ENCODE measurements around the gene VWA8. TPM values are rescaled to one million over a fixed set of nuclear protein-coding genes. Genes with fewer than 3 reads are reported as not detected.

Gene VWA8
- polyA plus RNA-seq, 1 donor (not counting 4 experiments of a cell fraction or from before 2014, with no cell fraction given): 17.8 TPM

- Histone ChIP-seq H3K9me3 (ENCODE audit: control insufficient read depth, low read depth, low read length) (no peaks in the 10 kb centered on the region), H3K27ac (ENCODE audit: control insufficient read depth, insufficient read depth, low read length) (no peak overlapping the region), H3K4me2 (ENCODE audit: control insufficient read depth, extremely low read depth, insufficient read depth, low read depth, low read length) (no peak overlapping the region), H4K20me1 (ENCODE audit: control insufficient read depth, extremely low read depth, insufficient read depth, low read length) (no peaks in the 10 kb centered on the region), H3K4me1 (ENCODE audit: control insufficient read depth, extremely low read depth, insufficient read depth, low read length) (peaks cover 17% of the 10 kb centered on the region), H3K79me2 (ENCODE audit: control insufficient read depth, insufficient read depth, low read length) (no peaks in the 10 kb centered on the region), H3K4me3 (ENCODE audit: control insufficient read depth in 2 of 3, extremely low read depth in 1 of 3, insufficient read depth in 2 of 3, low read depth in 1 of 3, low read length in 3 of 3) (no peak overlapping the region), H3K9ac (ENCODE audit: control insufficient read depth, extremely low read depth, insufficient read depth, low read length) (no peak overlapping the region), H2AFZ (ENCODE audit: control insufficient read depth, low read length) (no peak overlapping the region), H3K9me1 (ENCODE audit: control insufficient read depth, extremely low read depth, insufficient read depth, low read length) (no peaks in the 10 kb centered on the region), H3K27me3 (ENCODE audit: control insufficient read depth, extremely low read depth, insufficient read depth, low read length) (no peaks in the 10 kb centered on the region), H3K36me3 (ENCODE audit: control insufficient read depth in 2 of 2, extremely low read depth in 1 of 2, insufficient read depth in 2 of 2, low read length in 2 of 2) (no peaks in the 10 kb centered on the region)
- no peak for TF ChIP-seq EZH2 (IDR thresholded peaks at IDR 0.05; ENCODE audit: low read length)
- TF ChIP-seq CTCF (optimal IDR thresholded peaks at IDR 0.05 in 1 of 3, IDR thresholded peaks at IDR 0.05 in 1 of 3, conservative IDR thresholded peaks at IDR 0.05 in 1 of 3; ENCODE audit: extremely low read depth in 1 of 3, insufficient read depth in 2 of 3, low read length in 3 of 3): no peak
- FAIRE-seq (no peak), DNase-seq (ENCODE audit: low read depth, low spot score) (no peak)
- dilution Hi-C loops (cut with MboI; ENCODE audit: extremely low pct_ligation_motif_present, low sequenced_read_pairs): no loop called here
Observed at GRCh38 chr13:41970022-41970421, 9.1 kb upstream of the VWA8 start.

- TF ChIP-seq CTCF (optimal IDR thresholded peaks at IDR 0.05 in 1 of 3, IDR thresholded peaks at IDR 0.05 in 1 of 3, conservative IDR thresholded peaks at IDR 0.05 in 1 of 3; ENCODE audit: extremely low read depth in 1 of 3, insufficient read depth in 2 of 3, low read length in 3 of 3) (no peak), EZH2 (IDR thresholded peaks at IDR 0.05; ENCODE audit: low read length) (no peak)
- Histone ChIP-seq H3K36me3 (ENCODE audit: control insufficient read depth in 2 of 2, extremely low read depth in 1 of 2, insufficient read depth in 2 of 2, low read length in 2 of 2) (no peaks in the 10 kb centered on the region), H3K4me2 (ENCODE audit: control insufficient read depth, extremely low read depth, insufficient read depth, low read depth, low read length) (no peak overlapping the region), H3K27me3 (ENCODE audit: control insufficient read depth, extremely low read depth, insufficient read depth, low read length) (no peaks in the 10 kb centered on the region), H3K79me2 (ENCODE audit: control insufficient read depth, insufficient read depth, low read length) (no peaks in the 10 kb centered on the region), H3K27ac (ENCODE audit: control insufficient read depth, insufficient read depth, low read length) (no peak overlapping the region), H3K4me1 (ENCODE audit: control insufficient read depth, extremely low read depth, insufficient read depth, low read length) (peaks cover 8% of the 10 kb centered on the region), H3K9ac (ENCODE audit: control insufficient read depth, extremely low read depth, insufficient read depth, low read length) (no peak overlapping the region), H4K20me1 (ENCODE audit: control insufficient read depth, extremely low read depth, insufficient read depth, low read length) (no peaks in the 10 kb centered on the region), H3K9me3 (ENCODE audit: control insufficient read depth, low read depth, low read length) (no peaks in the 10 kb centered on the region), H2AFZ (ENCODE audit: control insufficient read depth, low read length) (no peak overlapping the region), H3K4me3 (ENCODE audit: control insufficient read depth in 2 of 3, extremely low read depth in 1 of 3, insufficient read depth in 2 of 3, low read depth in 1 of 3, low read length in 3 of 3) (no peak overlapping the region), H3K9me1 (ENCODE audit: control insufficient read depth, extremely low read depth, insufficient read depth, low read length) (no peaks in the 10 kb centered on the region)
- DNase-seq (ENCODE audit: low read depth, low spot score): no peak
- FAIRE-seq: no peak
- dilution Hi-C loops (cut with MboI; ENCODE audit: extremely low pct_ligation_motif_present, low sequenced_read_pairs): no loop called here
Observed at GRCh38 chr13:41969072-41969471, 8.2 kb upstream of the VWA8 start.
